HepG2 (cell line): Measurements from ENCODE around the gene KCNIP4. TPM values are rescaled to one million over a fixed set of nuclear protein-coding genes. Genes with fewer than 3 reads are reported as not detected.

Source experiments
- ATAC-seq: fragments of 200-7000 bp; cut with Tn5 transposase; 3 replicates; pipeline ENCODE4 v1.9.1; 2020; ENCODE audit warnings: mild to moderate bottlenecking, moderate library complexity
- BruUV-seq: library from RNA; stranded (reverse); fragments of 400-500 nt; replicated peaks from 2 replicates; lab custom pipeline; 2021; lab: Mats Ljungman, UMichigan
- CTCF ChIA-PET: fragments of 300-600 bp; formaldehyde crosslinking; extraction: SDS; loops from one replicate; lab custom pipeline; 2021; ENCODE audit warnings: low total read pairs, inconsistent platforms, low intra/inter-chr PET ratio; lab: Yijun Ruan, JAX
- POLR2A ChIA-PET: fragments of 350-600 bp; sonication (Branson Sonifier 250); formaldehyde crosslinking; loops from one replicate; lab custom pipeline; 2020; ENCODE audit warnings: antibody characterized with exemption, inconsistent platforms; lab: Yijun Ruan, JAX
- DNase-seq: peaks from one replicate; pipeline ENCODE4 v3.0.0-alpha.2; 2015; ENCODE audit warnings: low spot score
- FAIRE-seq: peaks from 3 replicates; lab custom pipeline; 2011; peaks lifted over from hg19 to GRCh38; lab: Jason Lieb, UNC
- H2AFZ ChIP-seq: one replicate; pipeline ENCODE4 v1.6.1; 2011; ENCODE audit warnings: low read length, inconsistent platforms
- H3K27ac ChIP-seq: fragments of 300-600 bp; 3 replicates; pipeline ENCODE4 v1.8.0; 2011; ENCODE audit warnings: mixed run types, mild to moderate bottlenecking, mixed read lengths, low read length, inconsistent platforms; ENCODE audit not compliant: insufficient read depth; ENCODE audit errors: extremely low read length
- H3K27me3 ChIP-seq, 2 experiments: fragments of 200-600 bp in 1 of 2; 2 replicates in 1 of 2; 3 replicates in 1 of 2; pipeline versions ENCODE4 v1.6.0 to v1.8.0; 2011; ENCODE audit warnings: low read length in 2 of 2, mild to moderate bottlenecking in 2 of 2, moderate library complexity in 2 of 2, inconsistent platforms in 1 of 2; ENCODE audit not compliant: insufficient read depth in 2 of 2, control insufficient read depth in 1 of 2
- H3K36me3 ChIP-seq, 2 experiments: fragments of 200-600 bp in 1 of 2; replicated peaks in 1 of 2; 2 replicates in 1 of 2; 3 replicates in 1 of 2; pipeline versions ENCODE4 v1.5.1 to v1.8.0; 2011; ENCODE audit warnings: low read length in 2 of 2, inconsistent platforms in 1 of 2; ENCODE audit not compliant: insufficient read depth in 2 of 2, control insufficient read depth in 1 of 2
- H3K4me1 ChIP-seq: 2 replicates; pipeline ENCODE4 v1.5.1; 2012; ENCODE audit warnings: low read length, inconsistent platforms; ENCODE audit not compliant: insufficient read depth
- H3K4me2 ChIP-seq: 2 replicates; pipeline ENCODE4 v1.6.0; 2011; ENCODE audit warnings: low read depth, low read length, inconsistent platforms
- H3K4me3 ChIP-seq, 3 experiments: fragments of 200-600 bp in 1 of 3; sonication (generic), shearing (Covaris generic) in 1 of 3; replicated peaks in 1 of 3; 2 replicates each; pipeline ENCODE4 v1.5.1; 2011 to 2016; ENCODE audit warnings: low read length in 3 of 3, inconsistent platforms in 2 of 3, low read depth in 2 of 3, mild to moderate bottlenecking in 2 of 3, control low read depth in 1 of 3, mixed read lengths in 1 of 3; ENCODE audit not compliant: insufficient read depth in 1 of 3
- H3K79me2 ChIP-seq: one replicate; pipeline ENCODE4 v1.6.1; 2011; ENCODE audit warnings: low read length, inconsistent platforms; ENCODE audit not compliant: insufficient read depth
- H3K9ac ChIP-seq: 2 replicates; pipeline ENCODE4 v1.6.0; 2011; ENCODE audit warnings: mild to moderate bottlenecking, low read depth, low read length, inconsistent platforms; ENCODE audit not compliant: insufficient read depth
- H3K9me3 ChIP-seq: 2 replicates; pipeline ENCODE4 v1.5.1; 2012; ENCODE audit warnings: mild to moderate bottlenecking, low read length
- H4K20me1 ChIP-seq: 2 replicates; pipeline ENCODE4 v1.6.0; 2011; ENCODE audit warnings: inconsistent platforms, mild to moderate bottlenecking, low read length, moderate library complexity; ENCODE audit not compliant: insufficient read depth
- JUN ChIP-seq: sonication (generic); formaldehyde crosslinking; IDR thresholded peaks from 2 replicates; pipeline ENCODE4 v1.4.0; 2020; ENCODE audit warnings: mild to moderate bottlenecking, missing genetic modification reagents
- NR1H2 ChIP-seq: sonication (generic); formaldehyde crosslinking; IDR thresholded peaks from 2 replicates; pipeline ENCODE4 v1.8.1; 2022; ENCODE audit warnings: low read depth, missing genetic modification reagents, borderline replicate concordance
- PAXIP1 ChIP-seq: sonication (generic); formaldehyde crosslinking; conservative IDR thresholded peaks from 2 replicates; pipeline ENCODE4 v1.4.0; 2020; ENCODE audit warnings: mild to moderate bottlenecking, missing genetic modification reagents, moderate library complexity
- PRDM4 ChIP-seq: sonication (generic); formaldehyde crosslinking; IDR thresholded peaks from 2 replicates; pipeline ENCODE4 v1.9.0; 2021; ENCODE audit warnings: missing genetic modification reagents, borderline replicate concordance
- RBM22 ChIP-seq: fragments of 200-400 bp; formaldehyde crosslinking; optimal IDR thresholded peaks from 2 replicates; pipeline ENCODE3; 2017; ENCODE audit warnings: mild to moderate bottlenecking, low read length, moderate library complexity
- SRSF1 ChIP-seq: fragments of 200-400 bp; formaldehyde crosslinking; optimal IDR thresholded peaks from 2 replicates; pipeline ENCODE3; 2017; ENCODE audit warnings: mild to moderate bottlenecking, low read depth, low read length, moderate library complexity
- ZBTB37 ChIP-seq: sonication (generic); formaldehyde crosslinking; IDR thresholded peaks from 2 replicates; pipeline ENCODE4 v1.4.0; 2020; ENCODE audit warnings: mild to moderate bottlenecking, missing genetic modification reagents
- ZBTB4 ChIP-seq: sonication (generic); formaldehyde crosslinking; IDR thresholded peaks from 2 replicates; pipeline ENCODE4 v1.4.0; 2020; ENCODE audit warnings: missing genetic modification reagents, mild to moderate bottlenecking, borderline replicate concordance
- ZMAT5 ChIP-seq: sonication (generic); formaldehyde crosslinking; IDR thresholded peaks from 2 replicates; pipeline ENCODE4 v1.5.0; 2020; ENCODE audit warnings: mild to moderate bottlenecking, low read depth, missing genetic modification reagents, borderline replicate concordance
- ZNF234 ChIP-seq: sonication (generic); formaldehyde crosslinking; conservative IDR thresholded peaks from 2 replicates; pipeline ENCODE4 v1.5.1; 2020; ENCODE audit warnings: mild to moderate bottlenecking, missing genetic modification reagents
- ZNF430 ChIP-seq: sonication (generic); formaldehyde crosslinking; IDR thresholded peaks from 2 replicates; pipeline ENCODE4 v1.9.0; 2021; ENCODE audit warnings: mild to moderate bottlenecking, missing genetic modification reagents
- ZNF773 ChIP-seq: sonication (generic); formaldehyde crosslinking; IDR thresholded peaks from 2 replicates; pipeline ENCODE4 v1.4.0; 2020; ENCODE audit warnings: missing genetic modification reagents, borderline replicate concordance
- ZSCAN31 ChIP-seq: sonication (generic); formaldehyde crosslinking; IDR thresholded peaks from 2 replicates; pipeline ENCODE4 v1.5.0; 2020; ENCODE audit warnings: low read depth, mild to moderate bottlenecking, missing genetic modification reagents
- WGBS: methylation state at CpG from one replicate; pipeline ENCODE4 v1.1.6; 2017; ENCODE audit warnings: low lambda C conversion rate; 5-methylcytosine and 5-hydroxymethylcytosine counted together
- in situ Hi-C: cut with HindIII; loops from 2 replicates; pipeline ENCODE4 v1.10.0; 2017; ENCODE audit warnings: low pct_unique_long_range_greater_than_20kb; ENCODE audit not compliant: extremely low pct_ligation_motif_present
- intact Hi-C: fragments of 100-400 bp; cut with micrococcal nuclease; formaldehyde crosslinking; loops from one replicate; pipeline ENCODE4 v1.10.0; 2022; ENCODE audit not compliant: unreplicated experiment
- polyA plus RNA-seq, 8 experiments: library from polyadenylated mRNA; depleted of rRNA in 3 of 8; stranded (reverse) in 7 of 8; unstranded in 1 of 8; fragments of >200 nt; fragmentation: Illumina TruSeq in 4 of 8; extraction: Trizol in 4 of 8; gene quantifications; 2 replicates each; pipeline versions ENCODE4 v1.2.1 to v1.2.3, GENCODE V29; 2011 to 2016; ENCODE audit warnings: low read depth in 4 of 8, missing spikeins in 1 of 8, mixed read lengths in 1 of 8; ENCODE audit not compliant: insufficient read depth in 1 of 8
- total RNA-seq, 5 experiments: library from RNA; depleted of rRNA; stranded (reverse); fragments of >200 nt; fragmentation: Illumina TruSeq; extraction: Trizol; gene quantifications; 2 replicates each; pipeline ENCODE4 v1.2.3, GENCODE V29; 2016; ENCODE audit warnings: low read depth in 1 of 5

The KCNIP4 gene
- total and polyA plus RNA-seq, 2 of the 13 experiments (the other 11 are each of a cell fraction or from before 2014, with no cell fraction given) = 0.09 TPM; not detected in 1

GRCh38 chr4:21451032-21451431 is 497.5 kb downstream of the KCNIP4 start:
- in situ Hi-C loops = no loop called here
- DNase-seq (no peak), ATAC-seq (no peak), FAIRE-seq (no peak)
- POLR2A ChIA-PET = no interaction called here
- Histone ChIP-seq H3K4me3 (no peak overlapping the region), H2AFZ (no peak overlapping the region), H4K20me1 (no peaks in the 10 kb centered on the region), H3K4me1 (no peaks in the 10 kb centered on the region), H3K27ac (no peak overlapping the region), H3K79me2 (no peaks in the 10 kb centered on the region), H3K36me3 (no peaks in the 10 kb centered on the region), H3K9ac (no peak overlapping the region), H3K9me3 (no peaks in the 10 kb centered on the region), H3K27me3 (no peaks in the 10 kb centered on the region; a peak in 1 of 5 replicates), H3K4me2 (no peak overlapping the region)
- CTCF ChIA-PET = no interaction called here
- WGBS = 0% methylated on average over 1 of the region's 1 CpG
- BruUV-seq = no TSS peak
- intact Hi-C loops = no loop called here
- TF ChIP-seq JUN (CRISPR knock-in tag) = no peak
- no peak for TF ChIP-seq NR1H2
- TF ChIP-seq SRSF1 = no peak
- no peak for TF ChIP-seq ZBTB4
- no peak for TF ChIP-seq PAXIP1 (CRISPR knock-in tag)
- TF ChIP-seq ZNF430 (CRISPR knock-in tag) = no peak
- no peak for TF ChIP-seq RBM22
- TF ChIP-seq PRDM4 (CRISPR knock-in tag) = no peak
- TF ChIP-seq ZNF234 (CRISPR knock-in tag) = no peak
- TF ChIP-seq ZMAT5 (CRISPR knock-in tag) = no peak
- no peak for TF ChIP-seq ZBTB37 (CRISPR knock-in tag)
- TF ChIP-seq ZSCAN31 (CRISPR knock-in tag) = no peak
- no peak for TF ChIP-seq ZNF773
